ENCODE results near the gene RNF11.

GRCh38 chr1:51240084-51240483 is 4.0 kb downstream of the RNF11 start:
- TF ChIP-seq CTCF (IDR thresholded peaks at IDR 0.05) (no peak), POLR2A (IDR thresholded peaks at IDR 0.05) (no peak)

Measured in heart left ventricle (tissue), 13 donors.